K562 (cell line): ENCODE measurements around the gene DKK3. TPM values are rescaled to one million over a fixed set of nuclear protein-coding genes. Genes with fewer than 3 reads are reported as not detected.

ENCODE experiments used
- ATAC-seq: fragments of 200-7000 bp; cut with Tn5 transposase; 3 replicates; pipeline ENCODE4 v1.9.1; 2020; ENCODE audit warnings: moderate library complexity
- BruUV-seq: library from RNA; stranded (reverse); fragments of 400-500 nt; replicated peaks from 2 replicates; lab custom pipeline; 2021; lab: Mats Ljungman, UMichigan
- CTCF ChIA-PET: fragments of 300-600 bp; formaldehyde crosslinking; extraction: SDS; loops from one replicate; lab custom pipeline; 2021; ENCODE audit warnings: low intra/inter-chr PET ratio; lab: Yijun Ruan, JAX
- POLR2A ChIA-PET: fragments of 300-600, 350-650 bp; sonication (Branson Sonifier 250); formaldehyde crosslinking; extraction: SDS; loops from one replicate; lab custom pipeline; 2021; ENCODE audit warnings: antibody characterized with exemption, inconsistent platforms; lab: Yijun Ruan, JAX
- DNase-seq, 4 experiments: peaks; one replicate each; pipeline versions ENCODE4 v3.0.0 to v3.0.0-alpha.2; 2011 to 2018; ENCODE audit warnings: low spot score in 3 of 4, mixed read lengths in 3 of 4; ENCODE audit errors: extremely low read depth in 1 of 4
- FAIRE-seq: peaks from 2 replicates; lab custom pipeline; 2011; peaks lifted over from hg19 to GRCh38; lab: Jason Lieb, UNC
- H2AFZ ChIP-seq: 2 replicates; pipeline ENCODE4 v1.6.0; 2011; ENCODE audit warnings: low read depth, low read length, control low read depth, inconsistent platforms
- H3K27ac ChIP-seq: fragments of 200-600 bp; 3 replicates; pipeline ENCODE4 v1.8.0; 2011; ENCODE audit warnings: low read depth, mild to moderate bottlenecking, control low read depth, inconsistent platforms, low read length, moderate library complexity, mixed read lengths; ENCODE audit errors: extremely low read depth
- H3K27me3 ChIP-seq, 2 experiments: fragments of 300-600 bp in 1 of 2; 2 replicates in 1 of 2; 3 replicates in 1 of 2; pipeline versions ENCODE4 v1.6.0 to v1.8.0; 2011; ENCODE audit warnings: inconsistent platforms in 2 of 2, low read length in 2 of 2, mild to moderate bottlenecking in 1 of 2, mixed read lengths in 1 of 2, moderate library complexity in 1 of 2; ENCODE audit not compliant: control insufficient read depth in 2 of 2, insufficient read depth in 2 of 2
- H3K36me3 ChIP-seq: fragments of 300-600 bp; 3 replicates; pipeline ENCODE4 v1.8.0; 2011; ENCODE audit warnings: mild to moderate bottlenecking, low read length, inconsistent platforms; ENCODE audit not compliant: control insufficient read depth, insufficient read depth
- H3K4me1 ChIP-seq, 2 experiments: fragments of 200-600 bp in 1 of 2; replicated peaks in 1 of 2; 2 replicates in 1 of 2; 3 replicates in 1 of 2; pipeline versions ENCODE4 v1.5.1 to v1.8.0; 2011; ENCODE audit warnings: inconsistent platforms in 2 of 2, low read length in 2 of 2, mild to moderate bottlenecking in 1 of 2, mixed read lengths in 1 of 2, moderate library complexity in 1 of 2; ENCODE audit not compliant: control insufficient read depth in 2 of 2, insufficient read depth in 2 of 2
- H3K4me2 ChIP-seq: 2 replicates; pipeline ENCODE4 v1.6.1; 2011; ENCODE audit warnings: low read length, control low read depth, inconsistent platforms, mixed read lengths; ENCODE audit not compliant: insufficient read depth
- H3K4me3 ChIP-seq: fragments of 200-600 bp; sonication (generic), shearing (Covaris generic); 2 replicates; pipeline ENCODE4 v1.5.1; 2016; ENCODE audit warnings: control low read depth, inconsistent platforms
- H3K79me2 ChIP-seq: fragments of 200-600 bp; 3 replicates; pipeline ENCODE4 v1.8.0; 2011; ENCODE audit warnings: low read length, inconsistent platforms; ENCODE audit not compliant: control insufficient read depth, insufficient read depth
- H3K9ac ChIP-seq, 2 experiments: 2 replicates each; pipeline versions ENCODE4 v1.6.0 to v1.6.1; 2011; ENCODE audit warnings: low read depth in 2 of 2, low read length in 2 of 2, control low read depth in 1 of 2, inconsistent platforms in 1 of 2, mild to moderate bottlenecking in 1 of 2, mixed read lengths in 1 of 2; ENCODE audit not compliant: insufficient read depth in 1 of 2
- H3K9me1 ChIP-seq: one replicate; pipeline ENCODE4 v1.6.0; 2011; ENCODE audit warnings: inconsistent platforms, mild to moderate bottlenecking, low read length, moderate library complexity; ENCODE audit not compliant: control insufficient read depth, insufficient read depth
- H3K9me3 ChIP-seq: replicated peaks from 2 replicates; pipeline ENCODE4 v1.5.1; 2011; ENCODE audit warnings: low read depth, low read length, inconsistent platforms; ENCODE audit not compliant: control insufficient read depth, insufficient read depth
- H4K20me1 ChIP-seq: replicated peaks from 2 replicates; pipeline ENCODE4 v1.6.1; 2011; ENCODE audit warnings: low read length, inconsistent platforms, mixed read lengths; ENCODE audit not compliant: control insufficient read depth, insufficient read depth
- EWSR1 ChIP-seq: fragments of 450-650 bp; IDR thresholded peaks from 2 replicates; pipeline ENCODE4 v1.6.1; 2018; ENCODE audit warnings: borderline replicate concordance, mild to moderate bottlenecking, low read depth, moderate library complexity; ENCODE audit not compliant: partially characterized antibody
- IRF1 ChIP-seq: sonication (generic); formaldehyde crosslinking; IDR thresholded peaks from 2 replicates; pipeline ENCODE4 v1.8.0; 2022; ENCODE audit warnings: missing genetic modification reagents, mild to moderate bottlenecking, borderline replicate concordance
- KAT2B ChIP-seq: IDR thresholded peaks from one replicate; pipeline ENCODE4 v1.6.1; 2012; ENCODE audit warnings: low read depth, mild to moderate bottlenecking, control low read depth, inconsistent platforms, low read length, moderate library complexity
- MCM7 ChIP-seq, 2 experiments: fragments of 450-650 bp; IDR thresholded peaks; 2 replicates each; pipeline ENCODE4 v1.6.1; 2016 to 2018
- PRMT5 ChIP-seq: sonication (generic); formaldehyde crosslinking; IDR thresholded peaks from 2 replicates; pipeline ENCODE4 v1.5.0; 2020; ENCODE audit warnings: missing genetic modification reagents
- PRPF4 ChIP-seq: fragments of 200-400 bp; formaldehyde crosslinking; IDR thresholded peaks from one replicate; pipeline ENCODE4 v1.6.1; 2017; ENCODE audit warnings: low read length, low read depth, mild to moderate bottlenecking; ENCODE audit not compliant: insufficient read depth, poor library complexity, severe bottlenecking
- TCFL5 ChIP-seq: fragments of 250-450 bp; sonication (Bioruptor Pico); conservative IDR thresholded peaks from 2 replicates; pipeline ENCODE4 v1.6.1; 2021; ENCODE audit warnings: mild to moderate bottlenecking, moderate library complexity, matching md5 sums
- WGBS: fragments of 100-300 bp; shearing (Covaris generic); methylation state at CpG from one replicate; pipeline ENCODE4 v1.1.6; 2016; ENCODE audit warnings: low coverage, mixed read lengths; ENCODE audit not compliant: insufficient coverage; ENCODE audit errors: missing lambda C conversion rate; 5-methylcytosine and 5-hydroxymethylcytosine counted together
- in situ Hi-C: fragments of 300-500 bp; cut with MboI; formaldehyde crosslinking; loops from 4 replicates; pipeline ENCODE4 v1.15.0; 2018; ENCODE audit warnings: inconsistent platforms, mixed read lengths
- intact Hi-C: fragments of 100-400 bp; cut with micrococcal nuclease; formaldehyde crosslinking; loops from 2 replicates; pipeline ENCODE4 v1.14.2; 2022
- polyA plus RNA-seq, 8 experiments: library from polyadenylated mRNA; depleted of rRNA in 4 of 8; stranded (reverse) in 5 of 8; unstranded in 3 of 8; fragments of >200 nt; fragmentation: Nextera tagmentation in 2 of 8; fragmentation: Illumina TruSeq in 1 of 8; extraction: Ambion mirVana in 2 of 8; extraction: Trizol in 1 of 8; gene quantifications; 2 replicates each; pipeline versions ENCODE4 v1.2.1 to v1.2.3, GENCODE V29; 2011 to 2014; ENCODE audit warnings: inconsistent platforms in 1 of 8, missing spikeins in 1 of 8
- total RNA-seq, 7 experiments: library from RNA; depleted of rRNA in 6 of 7; stranded (reverse); fragments of >200 nt in 6 of 7; fragmentation: Illumina TruSeq in 2 of 7; extraction: Trizol in 2 of 7; gene quantifications; 2 replicates each; pipeline versions ENCODE4 v1.2.1 to v1.2.3, GENCODE V29; 2011 to 2021; ENCODE audit warnings: low replicate concordance in 1 of 7

Gene DKK3
- total and polyA plus RNA-seq, 9 of the 15 experiments (the other 6 are each of a cell fraction or from before 2014, with no cell fraction given) = 0.14 to 0.85 (median 0.38) TPM; not detected in 6

GRCh38 chr11:11982461-11982860 lies 26.0 kb downstream of the DKK3 start:
- CTCF ChIA-PET = no interaction called here
- no peaks in the 10 kb centered on the region for H4K20me1 ChIP-seq
- no peak for ATAC-seq
- no peak overlapping the region for H2AFZ ChIP-seq
- intact Hi-C loops (no loop called here), in situ Hi-C loops (no loop called here)
- POLR2A ChIA-PET = interaction anchor here (0.7 kb wide), 1 partner anchor 287 kb away, joined by 3 read pairs; no protein-coding TSS in a partner anchor
- no peaks in the 10 kb centered on the region for H3K36me3 ChIP-seq
- no peak overlapping the region for H3K4me3 ChIP-seq
- H3K9me3 ChIP-seq = 0 out of 2 replicates have a peak, but pooled peaks cover 1% of the 10 kb centered on the region
- no peak overlapping the region for H3K27ac ChIP-seq
- H3K9ac ChIP-seq = no peak overlapping the region
- no TSS peak for BruUV-seq
- no peak for FAIRE-seq
- no peaks in the 10 kb centered on the region for H3K79me2 ChIP-seq
- no peak overlapping the region for H3K4me2 ChIP-seq
- TF ChIP-seq EWSR1 = no peak
- no peak for TF ChIP-seq IRF1 (CRISPR knock-in tag)
- TF ChIP-seq TCFL5 (CRISPR knock-in tag) = no peak
- no peak for TF ChIP-seq PRMT5 (CRISPR knock-in tag)
- no peak for TF ChIP-seq KAT2B
- no peak for TF ChIP-seq MCM7 (IDR thresholded peaks at IDR 0.05)
- no peak for TF ChIP-seq PRPF4
- peaks cover 3 to 50% of the 10 kb centered on the region in 2 experiments; a peak in 4 of 5 replicates for H3K27me3 ChIP-seq
- DNase-seq = no peak
- no peaks in the 10 kb centered on the region for H3K9me1 ChIP-seq
- WGBS = 9% methylated on average over 10 of the region's 10 CpGs
- peaks cover 0 to 4% of the 10 kb centered on the region in 2 experiments; a peak in 3 of 5 replicates for H3K4me1 ChIP-seq
